Activated naive CD8-positive, alpha-beta T cell treated with anti-CD3 and anti-CD28 coated beads, Interleukin-2, amount 50 U/mL, for 24 hours (primary cell): ENCODE results near the gene SYT13.
"Not testable (repeated sequence)": the region's sequence is repeated elsewhere in the genome, so short reads cannot be mapped to it uniquely, and the experiment has no call there.

Experiments used
- ATAC-seq: fragments of 150-1000 bp; cut with Tn5 transposase; one replicate; pipeline ENCODE4 v1.10.0; 2021
- DNase-seq: peaks from one replicate; pipeline ENCODE4 v3.0.0; 2021
- H3K27ac Mint-ChIP-seq: one replicate; pipeline ENCODE4 v1.8.0; 2021; ENCODE audit warnings: mild to moderate bottlenecking, mixed read lengths
- H3K27me3 Mint-ChIP-seq: one replicate; pipeline ENCODE4 v1.8.0; 2021; ENCODE audit warnings: mixed read lengths
- H3K36me3 Mint-ChIP-seq: one replicate; pipeline ENCODE4 v1.8.0; 2021; ENCODE audit warnings: low read depth, mixed read lengths
- H3K4me1 Mint-ChIP-seq: one replicate; pipeline ENCODE4 v1.8.0; 2021; ENCODE audit warnings: mixed read lengths
- H3K4me3 Mint-ChIP-seq: one replicate; pipeline ENCODE4 v1.8.0; 2021; ENCODE audit warnings: mild to moderate bottlenecking, moderate library complexity, mixed read lengths
- H3K9me3 Mint-ChIP-seq: one replicate; pipeline ENCODE4 v1.8.0; 2021; ENCODE audit warnings: mixed read lengths

Gene SYT13

GRCh38 chr11:45296075-45296474, 9.9 kb upstream of the SYT13 start:
- no peaks in the 10 kb centered on the region for H3K4me1 Mint-ChIP-seq
- DNase-seq: no peak
- H3K27me3 Mint-ChIP-seq: peaks cover 22% of the 10 kb centered on the region
- H3K27ac Mint-ChIP-seq: no peak overlapping the region
- H3K36me3 Mint-ChIP-seq: no peaks in the 10 kb centered on the region
- no peak overlapping the region for H3K4me3 Mint-ChIP-seq
- no peak for ATAC-seq
- H3K9me3 Mint-ChIP-seq: no peaks in the 10 kb centered on the region

GRCh38 chr11:45294499-45294898, 8.4 kb upstream of the SYT13 start:
- Mint-ChIP-seq H3K27ac (no peak overlapping the region), H3K4me3 (no peak overlapping the region), H3K4me1 (no peaks in the 10 kb centered on the region), H3K27me3 (peaks cover 34% of the 10 kb centered on the region), H3K9me3 (no peaks in the 10 kb centered on the region), H3K36me3 (no peaks in the 10 kb centered on the region)
- no peak for DNase-seq
- ATAC-seq: no peak

- not testable (repeated sequence) for H3K4me1 Mint-ChIP-seq, H3K36me3 Mint-ChIP-seq, H3K9me3 Mint-ChIP-seq, H3K4me3 Mint-ChIP-seq, H3K27ac Mint-ChIP-seq
- DNase-seq (peak; percentile 65), ATAC-seq (peak; percentile 80)
- peaks cover 42% of the 10 kb centered on the region for H3K27me3 Mint-ChIP-seq
Measured at GRCh38 chr11:45293566-45294192, 7.5 kb upstream of the SYT13 start.

GRCh38 chr11:45290586-45290985, 4.4 kb upstream of the SYT13 start:
- DNase-seq: no peak

GRCh38 chr11:45289369-45289768, 3.2 kb upstream of the SYT13 start:
- peaks cover 74% of the 10 kb centered on the region for H3K27me3 Mint-ChIP-seq
- no peaks in the 10 kb centered on the region for H3K36me3 Mint-ChIP-seq
- no peak overlapping the region for H3K4me3 Mint-ChIP-seq
- H3K27ac Mint-ChIP-seq: no peak overlapping the region
- H3K9me3 Mint-ChIP-seq: no peaks in the 10 kb centered on the region
- no peak for ATAC-seq
- DNase-seq: no peak
- H3K4me1 Mint-ChIP-seq: no peaks in the 10 kb centered on the region

More at GRCh38 chr11:45290586-45290985, 4.4 kb upstream of the SYT13 start:
- Mint-ChIP-seq H3K27ac (no peak overlapping the region), H3K27me3 (peaks cover 62% of the 10 kb centered on the region), H3K9me3 (no peaks in the 10 kb centered on the region), H3K4me1 (no peaks in the 10 kb centered on the region), H3K4me3 (no peak overlapping the region), H3K36me3 (no peaks in the 10 kb centered on the region)
- no peak for ATAC-seq

GRCh38 chr11:45288339-45288738, 2.2 kb upstream of the SYT13 start:
- DNase-seq: no peak
- ATAC-seq: no peak
- Mint-ChIP-seq H3K36me3 (no peaks in the 10 kb centered on the region), H3K4me1 (no peaks in the 10 kb centered on the region), H3K27me3 (peaks cover 78% of the 10 kb centered on the region), H3K9me3 (no peaks in the 10 kb centered on the region), H3K4me3 (no peak overlapping the region), H3K27ac (no peak overlapping the region)

GRCh38 chr11:45287316-45287903, 1.3 kb upstream of the SYT13 start:
- Mint-ChIP-seq H3K36me3 (no peaks in the 10 kb centered on the region), H3K4me3 (no peak overlapping the region), H3K4me1 (no peaks in the 10 kb centered on the region), H3K27me3 (peaks cover 74% of the 10 kb centered on the region), H3K9me3 (no peaks in the 10 kb centered on the region), H3K27ac (no peak overlapping the region)
- ATAC-seq (no peak), DNase-seq (no peak)

- Mint-ChIP-seq H3K27ac (no peak overlapping the region), H3K36me3 (no peaks in the 10 kb centered on the region), H3K9me3 (no peaks in the 10 kb centered on the region), H3K4me1 (no peaks in the 10 kb centered on the region), H3K27me3 (peaks cover 68% of the 10 kb centered on the region), H3K4me3 (no peak overlapping the region)
- ATAC-seq (no peak), DNase-seq (no peak)
Measured at GRCh38 chr11:45285250-45285828, 802 bp downstream of the SYT13 start.

- no peak overlapping the region for H3K4me3 Mint-ChIP-seq
- H3K9me3 Mint-ChIP-seq: peaks cover 9% of the 10 kb centered on the region
- ATAC-seq (no peak), DNase-seq (no peak)
- H3K27me3 Mint-ChIP-seq: peaks cover 52% of the 10 kb centered on the region
- H3K4me1 Mint-ChIP-seq: no peaks in the 10 kb centered on the region
- no peaks in the 10 kb centered on the region for H3K36me3 Mint-ChIP-seq
- H3K27ac Mint-ChIP-seq: no peak overlapping the region
Measured at GRCh38 chr11:45282081-45282480, 4.1 kb downstream of the SYT13 start.

GRCh38 chr11:45280449-45280848, 5.7 kb downstream of the SYT13 start:
- Mint-ChIP-seq H3K9me3 (peaks cover 9% of the 10 kb centered on the region), H3K4me1 (no peaks in the 10 kb centered on the region), H3K36me3 (no peaks in the 10 kb centered on the region), H3K27me3 (peaks cover 48% of the 10 kb centered on the region), H3K27ac (no peak overlapping the region), H3K4me3 (no peak overlapping the region)
- ATAC-seq (no peak), DNase-seq (no peak)

- Mint-ChIP-seq H3K9me3 (peaks cover 9% of the 10 kb centered on the region), H3K36me3 (no peaks in the 10 kb centered on the region), H3K4me1 (no peaks in the 10 kb centered on the region), H3K4me3 (no peak overlapping the region), H3K27ac (no peak overlapping the region), H3K27me3 (peaks cover 45% of the 10 kb centered on the region)
- ATAC-seq (no peak), DNase-seq (no peak)
Measured at GRCh38 chr11:45279645-45280044, 6.5 kb downstream of the SYT13 start.

- Mint-ChIP-seq H3K27ac (no peak overlapping the region), H3K4me3 (no peak overlapping the region), H3K9me3 (peaks cover 9% of the 10 kb centered on the region), H3K4me1 (no peaks in the 10 kb centered on the region), H3K36me3 (no peaks in the 10 kb centered on the region), H3K27me3 (peaks cover 42% of the 10 kb centered on the region)
- no peak for ATAC-seq
- no peak for DNase-seq
Measured at GRCh38 chr11:45278714-45279113, 7.4 kb downstream of the SYT13 start.

GRCh38 chr11:45275828-45276227, 10.3 kb downstream of the SYT13 start:
- Mint-ChIP-seq H3K36me3 (no peaks in the 10 kb centered on the region), H3K4me3 (no peak overlapping the region), H3K4me1 (no peaks in the 10 kb centered on the region), H3K27me3 (peaks cover 48% of the 10 kb centered on the region), H3K9me3 (peaks cover 9% of the 10 kb centered on the region), H3K27ac (no peak overlapping the region)
- ATAC-seq (no peak), DNase-seq (no peak)

GRCh38 chr11:45274206-45274605, 11.9 kb downstream of the SYT13 start:
- Mint-ChIP-seq H3K27ac (no peak overlapping the region), H3K9me3 (no peaks in the 10 kb centered on the region), H3K4me1 (no peaks in the 10 kb centered on the region), H3K4me3 (no peak overlapping the region), H3K36me3 (no peaks in the 10 kb centered on the region), H3K27me3 (peaks cover 44% of the 10 kb centered on the region)
- DNase-seq: no peak
- ATAC-seq: no peak

GRCh38 chr11:45273509-45273908, 12.6 kb downstream of the SYT13 start:
- DNase-seq (no peak), ATAC-seq (no peak)
- Mint-ChIP-seq H3K36me3 (no peaks in the 10 kb centered on the region), H3K9me3 (no peaks in the 10 kb centered on the region), H3K4me1 (no peaks in the 10 kb centered on the region), H3K27me3 (peaks cover 48% of the 10 kb centered on the region), H3K27ac (no peak overlapping the region), H3K4me3 (no peak overlapping the region)
